GM12891 (cell line): ENCODE data around the gene TCF15.

ENCODE experiments used
- POLR2A ChIP-seq: IDR thresholded peaks from 2 replicates; pipeline ENCODE4 v1.6.1; 2011; ENCODE audit warnings: low read depth, low read length, control low read depth
- POLR2AphosphoS5 ChIP-seq: IDR thresholded peaks from 2 replicates; pipeline ENCODE4 v1.6.1; 2011; ENCODE audit warnings: low read depth, low read length, control low read depth
- TAF1 ChIP-seq: IDR thresholded peaks from 2 replicates; pipeline ENCODE4 v1.6.1; 2011; ENCODE audit warnings: low read depth, low read length, control low read depth

- TF ChIP-seq POLR2A, result no peak
- TF ChIP-seq POLR2AphosphoS5, result no peak
- no peak for TF ChIP-seq TAF1
These were observed 8.0 kb upstream of the TCF15 start for GRCh38 chr20:617934-618690.
